Sigmoid colon (tissue), 7 donors: ENCODE measurements around the gene GPR85. TPM values are rescaled to one million over a fixed set of nuclear protein-coding genes. Genes with fewer than 3 reads are reported as not detected.

Source experiments
- DNase-seq: peaks from one replicate; pipeline ENCODE4 v3.0.0-alpha.2; 2019
- H3K27ac ChIP-seq, 4 donors: fragments of 200-600 bp; sonication (generic); one replicate each; pipeline ENCODE4 v1.5.1; 2016 to 2019; ENCODE audit warnings: mild to moderate bottlenecking in 1 of 4
- H3K27me3 ChIP-seq, 3 donors: fragments of 200-600 bp; sonication (generic); one replicate each; pipeline ENCODE4 v1.5.1; 2019; ENCODE audit warnings: mild to moderate bottlenecking in 1 of 3
- H3K36me3 ChIP-seq, 4 donors: fragments of 200-600 bp; sonication (generic); one replicate each; pipeline ENCODE4 v1.5.1; 2016 to 2019
- H3K4me1 ChIP-seq, 4 donors: fragments of 200-600 bp; sonication (generic); one replicate each; pipeline ENCODE4 v1.5.1; 2017 to 2019
- H3K4me3 ChIP-seq, 4 donors: fragments of 200-600 bp; sonication (generic); one replicate each; pipeline ENCODE4 v1.5.1; 2017 to 2019; ENCODE audit warnings: mild to moderate bottlenecking in 2 of 4, moderate library complexity in 1 of 4
- H3K9me3 ChIP-seq, 4 donors: fragments of 200-600 bp in 3 of 4; sonication (generic) in 3 of 4; one replicate each; pipeline versions ENCODE4 v1.5.1 to v1.6.1; 2013 to 2019
- EP300 ChIP-seq, 4 donors: sonication (generic); formaldehyde crosslinking; IDR thresholded peaks; one replicate each; pipeline ENCODE4 v1.6.1; 2017; ENCODE audit warnings: antibody characterized with exemption in 4 of 4
- POLR2A ChIP-seq, 2 donors: fragments of 450-650 bp; IDR thresholded peaks; one replicate each; pipeline ENCODE4 v1.6.1; 2016; ENCODE audit warnings: antibody characterized with exemption in 2 of 2, mild to moderate bottlenecking in 2 of 2, moderate library complexity in 2 of 2
- POLR2AphosphoS5 ChIP-seq, 4 donors: sonication (generic); formaldehyde crosslinking; IDR thresholded peaks; one replicate each; pipeline ENCODE4 v1.6.1; 2017; ENCODE audit warnings: antibody characterized with exemption in 4 of 4
- WGBS, 2 donors: extraction: QIAGEN DNeasy Blood & Tissue Kit; methylation state at CpG; one replicate each; pipeline ENCODE4 v1.1.7; 2013; 5-methylcytosine and 5-hydroxymethylcytosine counted together
- intact Hi-C: fragments of 100-400 bp; cut with DNase I; formaldehyde crosslinking; loops from one replicate; pipeline ENCODE4 v1.15.1; 2023
- polyA plus RNA-seq, 3 donors: library from polyadenylated mRNA; stranded (reverse); fragments of 200-250 nt; gene quantifications; one replicate each; pipeline ENCODE4 v1.2.3, GENCODE V29; 2013
- total RNA-seq, 4 donors: library from RNA; depleted of rRNA; stranded (reverse); fragments of >200 nt; gene quantifications; one replicate each; pipeline ENCODE4 v1.1.0, GENCODE V29; 2016
- TF ChIP-seq, protein P1 (sequence below), 4 experiments: fragments of 450-650 bp in 3 of 4; fragments of 200-600 bp in 1 of 4; IDR thresholded peaks; one replicate each; pipeline ENCODE4 v1.5.1; 2016 to 2019; ENCODE audit warnings: antibody characterized with exemption in 4 of 4, mild to moderate bottlenecking in 3 of 4, moderate library complexity in 2 of 4
- donor health status: healthy with polysubstance abuse.
- donor health status: Bipolar disorder and iron deficiency.
- donor health status: healthy.

The GPR85 gene
- total and polyA plus RNA-seq, 7 donors, result 0.16 to 6.1 (median 0.44) TPM; not detected in 1

DNA sequence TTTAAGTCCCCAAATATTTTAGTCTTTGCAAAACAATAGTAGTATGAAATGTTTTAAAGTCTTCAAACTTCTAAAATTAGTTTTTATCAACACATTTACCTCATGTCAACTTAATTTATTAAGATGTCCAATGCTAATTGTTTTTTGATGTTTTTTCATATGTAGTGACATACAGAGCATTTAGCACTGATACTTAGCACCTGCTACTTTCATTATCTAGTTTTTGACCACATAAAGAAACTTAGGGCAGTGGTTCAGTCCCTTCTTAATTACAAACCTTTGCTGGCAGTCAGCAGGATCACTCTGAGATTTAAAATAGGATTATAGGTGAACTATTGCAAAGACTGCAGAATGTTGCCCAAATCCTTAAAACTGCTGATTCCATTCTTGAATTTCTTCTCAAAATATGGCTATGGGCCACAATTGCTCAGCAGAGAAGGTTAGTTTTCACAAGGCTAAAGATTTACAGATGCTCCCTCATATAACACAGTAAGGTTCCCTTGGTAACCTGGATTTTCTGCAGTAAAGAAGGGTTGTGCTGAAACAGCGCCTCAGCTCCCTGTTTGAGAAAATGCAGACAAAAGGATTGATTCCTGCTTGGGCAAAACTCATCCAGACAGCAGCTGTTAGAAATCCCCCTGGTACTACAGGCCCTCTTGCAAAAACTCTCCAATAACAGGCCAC, 3.4 kb downstream of the GPR85 start:
- no peak for TF ChIP-seq POLR2A (IDR thresholded peaks at IDR 0.05)
- TF ChIP-seq, protein P1, sequence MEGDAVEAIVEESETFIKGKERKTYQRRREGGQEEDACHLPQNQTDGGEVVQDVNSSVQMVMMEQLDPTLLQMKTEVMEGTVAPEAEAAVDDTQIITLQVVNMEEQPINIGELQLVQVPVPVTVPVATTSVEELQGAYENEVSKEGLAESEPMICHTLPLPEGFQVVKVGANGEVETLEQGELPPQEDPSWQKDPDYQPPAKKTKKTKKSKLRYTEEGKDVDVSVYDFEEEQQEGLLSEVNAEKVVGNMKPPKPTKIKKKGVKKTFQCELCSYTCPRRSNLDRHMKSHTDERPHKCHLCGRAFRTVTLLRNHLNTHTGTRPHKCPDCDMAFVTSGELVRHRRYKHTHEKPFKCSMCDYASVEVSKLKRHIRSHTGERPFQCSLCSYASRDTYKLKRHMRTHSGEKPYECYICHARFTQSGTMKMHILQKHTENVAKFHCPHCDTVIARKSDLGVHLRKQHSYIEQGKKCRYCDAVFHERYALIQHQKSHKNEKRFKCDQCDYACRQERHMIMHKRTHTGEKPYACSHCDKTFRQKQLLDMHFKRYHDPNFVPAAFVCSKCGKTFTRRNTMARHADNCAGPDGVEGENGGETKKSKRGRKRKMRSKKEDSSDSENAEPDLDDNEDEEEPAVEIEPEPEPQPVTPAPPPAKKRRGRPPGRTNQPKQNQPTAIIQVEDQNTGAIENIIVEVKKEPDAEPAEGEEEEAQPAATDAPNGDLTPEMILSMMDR (IDR thresholded peaks at IDR 0.05), result no peak
- no peak for DNase-seq
- H3K9me3 ChIP-seq, result no peaks in the 10 kb centered on the region
- no peak overlapping the region for H3K27ac ChIP-seq
- no peaks in the 10 kb centered on the region for H3K27me3 ChIP-seq
- H3K4me1 ChIP-seq, result peaks cover 0 to 18% (median 10%) of the 10 kb centered on the region in 4 donors
- intact Hi-C loops, result no loop called here
- H3K4me3 ChIP-seq, result no peak overlapping the region
- H3K36me3 ChIP-seq, result no peaks in the 10 kb centered on the region
- 83 to 84% methylated on average over 1 of the region's 1 CpG for WGBS, 2 donors

DNA sequence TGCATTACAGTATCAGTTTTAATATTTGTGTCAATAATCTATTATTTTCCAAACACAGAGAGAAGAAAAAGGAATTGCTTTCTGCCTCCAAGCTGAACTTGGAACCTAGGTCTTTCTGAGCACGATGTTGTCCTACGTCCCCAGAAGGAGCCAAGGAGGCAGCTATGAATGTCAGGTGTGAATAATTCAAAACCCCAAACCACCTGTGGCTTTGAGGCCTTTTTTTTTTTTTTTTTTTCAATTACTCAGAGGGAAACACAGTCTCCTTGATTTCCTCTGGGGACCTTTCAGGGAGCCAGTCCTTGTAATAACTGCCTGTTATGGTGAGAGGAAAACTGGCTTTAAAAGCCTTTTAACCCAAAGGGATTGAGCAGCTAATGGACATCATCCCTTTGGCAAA, 8.3 kb downstream of the GPR85 start:
- Histone ChIP-seq H3K36me3 (no peaks in the 10 kb centered on the region), H3K9me3 (no peaks in the 10 kb centered on the region), H3K27ac (no peak overlapping the region), H3K4me3 (no peak overlapping the region), H3K4me1 (no peaks in the 10 kb centered on the region), H3K27me3 (no peaks in the 10 kb centered on the region)
- DNase-seq, result no peak
- intact Hi-C loops, result no loop called here
- TF ChIP-seq, protein P1 (IDR thresholded peaks at IDR 0.05), result no peak
- TF ChIP-seq EP300 (IDR thresholded peaks at IDR 0.05), result no peak
- no peak for TF ChIP-seq POLR2A (IDR thresholded peaks at IDR 0.05)
- no peak for TF ChIP-seq POLR2AphosphoS5 (IDR thresholded peaks at IDR 0.05)
- WGBS, 2 donors, result 72 to 81% methylated on average over 2 of the region's 2 CpGs

DNA sequence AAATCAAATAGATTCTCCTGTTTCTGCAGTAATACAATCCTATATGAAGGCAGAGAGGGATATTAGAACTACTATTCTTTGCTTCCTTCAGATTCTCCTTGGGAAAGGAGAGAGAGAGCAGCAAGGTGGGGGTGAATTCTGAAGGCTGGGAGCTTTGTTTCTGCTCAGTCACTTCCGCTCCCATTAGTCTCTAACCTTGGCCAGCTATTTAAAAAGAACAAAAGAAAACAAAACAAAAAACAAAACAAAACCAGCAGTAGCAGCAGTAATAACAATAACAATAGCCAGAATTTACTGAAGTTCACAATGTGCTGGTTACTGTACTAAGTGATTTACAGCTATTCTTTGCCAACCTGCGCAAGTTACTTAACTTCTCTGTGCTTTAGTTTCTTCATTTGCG, 9.9 kb downstream of the GPR85 start:
- Histone ChIP-seq H3K9me3 (no peaks in the 10 kb centered on the region), H3K4me3 (no peak overlapping the region), H3K36me3 (no peaks in the 10 kb centered on the region), H3K27ac (no peak overlapping the region), H3K4me1 (no peaks in the 10 kb centered on the region), H3K27me3 (no peaks in the 10 kb centered on the region)
- intact Hi-C loops, result no loop called here
- DNase-seq, result no peak
- TF ChIP-seq, protein P1 (IDR thresholded peaks at IDR 0.05), result no peak
- TF ChIP-seq EP300 (IDR thresholded peaks at IDR 0.05), result no peak
- no peak for TF ChIP-seq POLR2AphosphoS5 (IDR thresholded peaks at IDR 0.05)
- no peak for TF ChIP-seq POLR2A (IDR thresholded peaks at IDR 0.05)
- WGBS, 2 donors, result 87 to 91% methylated on average over 3 of the region's 3 CpGs

DNA sequence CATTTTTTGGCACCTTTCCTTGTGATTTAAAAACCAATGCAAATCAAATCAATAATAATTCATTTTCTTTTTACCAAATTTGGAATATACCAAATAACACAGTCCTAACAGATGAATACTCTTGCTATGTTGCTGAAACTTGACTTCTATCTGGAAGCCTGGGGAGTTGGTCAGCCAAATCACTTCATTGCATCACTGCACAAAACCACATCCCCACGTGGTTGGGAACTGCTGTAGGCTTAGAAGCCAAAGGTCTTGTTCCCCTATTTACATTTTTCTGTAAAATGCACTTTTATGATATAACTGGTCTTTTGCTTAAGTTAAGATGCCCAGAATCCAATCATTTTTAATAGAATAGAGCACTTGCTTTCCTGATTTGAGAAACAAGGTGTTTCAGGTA, 15.2 kb downstream of the GPR85 start:
- Histone ChIP-seq H3K4me1 (no peaks in the 10 kb centered on the region), H3K27ac (no peak overlapping the region), H3K36me3 (no peaks in the 10 kb centered on the region), H3K4me3 (no peak overlapping the region), H3K27me3 (no peaks in the 10 kb centered on the region), H3K9me3 (no peaks in the 10 kb centered on the region)
- TF ChIP-seq, protein P1 (IDR thresholded peaks at IDR 0.05), result no peak
- TF ChIP-seq POLR2AphosphoS5 (IDR thresholded peaks at IDR 0.05) (no peak), POLR2A (IDR thresholded peaks at IDR 0.05) (no peak), EP300 (IDR thresholded peaks at IDR 0.05) (no peak)
- no peak for DNase-seq
- intact Hi-C loops, result no loop called here
- WGBS, 2 donors, result 1 to 7% methylated on average over 1 of the region's 1 CpG

DNA sequence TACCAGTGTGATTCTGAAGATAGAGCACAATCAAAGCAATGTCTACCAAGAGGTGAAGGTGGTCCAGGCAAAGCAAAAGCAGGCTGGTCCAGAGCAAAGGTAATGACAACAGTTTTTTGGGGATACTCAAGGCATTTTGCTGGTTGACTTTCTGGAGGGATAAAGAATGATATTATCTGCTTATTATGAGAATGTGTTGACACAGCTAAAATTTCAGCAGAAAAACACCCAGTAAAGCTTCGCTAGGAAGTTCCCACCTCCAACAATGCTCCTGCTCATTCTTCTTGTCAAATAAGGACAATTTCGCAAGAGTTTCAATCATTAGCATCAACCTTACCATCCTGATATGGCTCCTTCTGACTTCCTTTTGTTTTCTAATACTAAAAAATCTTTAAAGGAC, 24.1 kb downstream of the GPR85 start:
- TF ChIP-seq, protein P1 (IDR thresholded peaks at IDR 0.05), result no peak
- TF ChIP-seq POLR2AphosphoS5 (IDR thresholded peaks at IDR 0.05) (no peak), POLR2A (IDR thresholded peaks at IDR 0.05) (no peak), EP300 (IDR thresholded peaks at IDR 0.05) (no peak)
- Histone ChIP-seq H3K4me1 (no peaks in the 10 kb centered on the region), H3K4me3 (no peak overlapping the region), H3K9me3 (no peaks in the 10 kb centered on the region), H3K27ac (no peak overlapping the region), H3K27me3 (no peaks in the 10 kb centered on the region), H3K36me3 (no peaks in the 10 kb centered on the region)
- no peak for DNase-seq
- intact Hi-C loops, result no loop called here
- WGBS, 2 donors, result 70 to 82% methylated on average over 2 of the region's 2 CpGs
